Activated CD4-positive, alpha-beta memory T cell treated with anti-CD3 and anti-CD28 coated beads for 36 hours (primary cell): Measurements from ENCODE around the gene AMPH. TPM values are rescaled to one million over a fixed set of nuclear protein-coding genes. Genes with fewer than 3 reads are reported as not detected.
"Not testable (repeated sequence)": the region's sequence is repeated elsewhere in the genome, so short reads cannot be mapped to it uniquely, and the experiment has no call there.

Experiments
- CTCF ChIA-PET: fragments of 350-600 bp; sonication (Branson Sonifier 250); formaldehyde crosslinking; loops from one replicate; lab custom pipeline; 2021; ENCODE audit warnings: antibody characterized with exemption, inconsistent platforms; lab: Charles Lee
- POLR2A ChIA-PET: fragments of 350-600 bp; sonication (Branson Sonifier 250); formaldehyde crosslinking; loops from one replicate; lab custom pipeline; 2021; ENCODE audit warnings: antibody characterized with exemption; lab: Charles Lee
- DNase-seq: peaks from one replicate; pipeline ENCODE4 v3.0.0-alpha.2; 2020
- H3K27ac Mint-ChIP-seq: one replicate; pipeline ENCODE4 v1.8.0; 2021; ENCODE audit warnings: mixed read lengths
- H3K27me3 Mint-ChIP-seq: one replicate; pipeline ENCODE4 v1.8.0; 2021; ENCODE audit warnings: mixed read lengths
- H3K36me3 Mint-ChIP-seq: one replicate; pipeline ENCODE4 v1.8.0; 2021; ENCODE audit warnings: mixed read lengths
- H3K4me1 Mint-ChIP-seq: one replicate; pipeline ENCODE4 v1.8.0; 2021; ENCODE audit warnings: low read depth, mixed read lengths
- H3K4me3 Mint-ChIP-seq: one replicate; pipeline ENCODE4 v1.8.0; 2021; ENCODE audit warnings: mild to moderate bottlenecking, mixed read lengths
- H3K9me3 Mint-ChIP-seq: one replicate; pipeline ENCODE4 v1.8.0; 2021; ENCODE audit warnings: mixed read lengths
- intact Hi-C: fragments of 100-400 bp; cut with micrococcal nuclease; formaldehyde crosslinking; loops from one replicate; pipeline ENCODE4 v1.15.1; 2023
- total RNA-seq, 2 experiments: library from RNA; stranded (reverse); gene quantifications; one replicate each; pipeline ENCODE4 v1.2.3, GENCODE V29; 2021

AMPH gene
- total RNA-seq, 2 experiments from 2014 or later, result not detected

GRCh38 chr7:38358273-38358831 is 272.8 kb downstream of the AMPH start:
- H3K9me3 Mint-ChIP-seq, H3K27me3 Mint-ChIP-seq, H3K36me3 Mint-ChIP-seq: not testable (repeated sequence)
- Mint-ChIP-seq H3K27ac (peak overlapping the region; percentile 99), H3K4me1 (peaks cover 45% of the 10 kb centered on the region), H3K4me3 (peak overlapping the region; percentile 88)
- peak; percentile 72 for DNase-seq
- ChIA-PET POLR2A (interaction anchor here (0.7 to 1.3 kb wide), 2 partner anchors 9 kb away, joined by 3 read pairs; no protein-coding TSS in a partner anchor), CTCF (interaction anchor here (0.6 to 2.4 kb wide), 13 partner anchors 8 to 180 kb away, joined by 3 to 18 read pairs (median 5); partner anchors contain the start of gene STARD3NL)
- intact Hi-C loops, result loop anchor here (2.0 kb wide), 2 partner anchors 14 to 180 kb away; partner anchors contain the start of gene STARD3NL

GRCh38 chr7:38354271-38354851 is 276.8 kb downstream of the AMPH start:
- POLR2A ChIA-PET, H3K36me3 Mint-ChIP-seq, H3K27me3 Mint-ChIP-seq, H3K9me3 Mint-ChIP-seq, intact Hi-C loops: not testable (repeated sequence)
- Mint-ChIP-seq H3K27ac (peak overlapping the region; percentile 88), H3K4me3 (peak overlapping the region; percentile 55), H3K4me1 (peaks cover 26% of the 10 kb centered on the region)
- CTCF ChIA-PET, result interaction anchor here (0.7 to 1.1 kb wide), 3 partner anchors 9 to 138 kb away, joined by 3 to 4 read pairs (median 4); no protein-coding TSS in a partner anchor
- DNase-seq, result peak; percentile 64

GRCh38 chr7:38353431-38353881 is 277.7 kb downstream of the AMPH start:
- CTCF ChIA-PET, intact Hi-C loops, H3K36me3 Mint-ChIP-seq, H3K27me3 Mint-ChIP-seq, H3K9me3 Mint-ChIP-seq, POLR2A ChIA-PET: not testable (repeated sequence)
- peak; percentile 52 for DNase-seq
- peak overlapping the region; percentile 55 for H3K4me3 Mint-ChIP-seq
- peak overlapping the region; percentile 88 for H3K27ac Mint-ChIP-seq
- H3K4me1 Mint-ChIP-seq, result peaks cover 22% of the 10 kb centered on the region

GRCh38 chr7:38351601-38352000 is 279.6 kb downstream of the AMPH start:
- Mint-ChIP-seq H3K36me3 (no peaks in the 10 kb centered on the region), H3K4me3 (peak overlapping the region; percentile 82), H3K27me3 (no peaks in the 10 kb centered on the region), H3K4me1 (peaks cover 15% of the 10 kb centered on the region), H3K9me3 (no peaks in the 10 kb centered on the region), H3K27ac (peak overlapping the region; percentile 86)
- ChIA-PET POLR2A (interaction anchor here (0.7 kb wide), 1 partner anchor 119 kb away, joined by 3 read pairs; no protein-coding TSS in a partner anchor), CTCF (no interaction called here)
- DNase-seq, result no peak
- intact Hi-C loops, result no loop called here

- H3K36me3 Mint-ChIP-seq, CTCF ChIA-PET, H3K9me3 Mint-ChIP-seq, intact Hi-C loops, H3K27me3 Mint-ChIP-seq, DNase-seq: not testable (repeated sequence)
- Mint-ChIP-seq H3K27ac (peak overlapping the region; percentile 86), H3K4me1 (peaks cover 18% of the 10 kb centered on the region), H3K4me3 (peak overlapping the region; percentile 82)
- POLR2A ChIA-PET, result interaction anchor here (0.7 kb wide), 1 partner anchor 118 kb away, joined by 3 read pairs; no protein-coding TSS in a partner anchor
Measured at GRCh38 chr7:38350777-38351176, 280.4 kb downstream of the AMPH start.

GRCh38 chr7:38349869-38350583 is 281.1 kb downstream of the AMPH start:
- DNase-seq, result peak; percentile 71
- peaks cover 22% of the 10 kb centered on the region for H3K4me1 Mint-ChIP-seq
- H3K36me3 Mint-ChIP-seq, POLR2A ChIA-PET, H3K9me3 Mint-ChIP-seq, H3K27me3 Mint-ChIP-seq, intact Hi-C loops: not testable (repeated sequence)
- CTCF ChIA-PET, result interaction anchor here (0.7 to 1.3 kb wide), 4 partner anchors 9 to 134 kb away, joined by 3 to 14 read pairs (median 6); no protein-coding TSS in a partner anchor
- H3K27ac Mint-ChIP-seq, result peak overlapping the region; percentile 91
- peak overlapping the region; percentile 82 for H3K4me3 Mint-ChIP-seq

GRCh38 chr7:38349126-38349795 is 281.9 kb downstream of the AMPH start:
- intact Hi-C loops, DNase-seq, H3K27me3 Mint-ChIP-seq, H3K9me3 Mint-ChIP-seq, H3K36me3 Mint-ChIP-seq: not testable (repeated sequence)
- Mint-ChIP-seq H3K4me3 (peak overlapping the region; percentile 82), H3K27ac (peak overlapping the region; percentile 91), H3K4me1 (peaks cover 26% of the 10 kb centered on the region)
- ChIA-PET CTCF (interaction anchor here (0.7 to 1.3 kb wide), 4 partner anchors 10 to 133 kb away, joined by 3 to 14 read pairs (median 6); no protein-coding TSS in a partner anchor), POLR2A (interaction anchor here (0.8 kb wide), 1 partner anchor 9 kb away, joined by 3 read pairs; no protein-coding TSS in a partner anchor)

- H3K27me3 Mint-ChIP-seq, H3K9me3 Mint-ChIP-seq, H3K36me3 Mint-ChIP-seq: not testable (repeated sequence)
- Mint-ChIP-seq H3K27ac (peak overlapping the region; percentile 70), H3K4me1 (peaks cover 38% of the 10 kb centered on the region), H3K4me3 (peak overlapping the region; percentile 47)
- POLR2A ChIA-PET, result interaction anchor here (0.9 kb wide), 1 partner anchor 10 kb away, joined by 3 read pairs; no protein-coding TSS in a partner anchor
- peak; percentile 76 for DNase-seq
- intact Hi-C loops, result loop anchor here (2.0 kb wide), 1 partner anchor 13 kb away; no protein-coding TSS in a partner anchor
- CTCF ChIA-PET, result interaction anchor here (0.7 to 3.4 kb wide), 22 partner anchors 9 to 236 kb away, joined by 3 to 51 read pairs (median 5); no protein-coding TSS in a partner anchor
Measured at GRCh38 chr7:38345299-38346172, 285.6 kb downstream of the AMPH start.

- peak overlapping the region; percentile 61 for H3K27ac Mint-ChIP-seq
- peaks cover 42% of the 10 kb centered on the region for H3K4me1 Mint-ChIP-seq
- not testable (repeated sequence) for DNase-seq, H3K36me3 Mint-ChIP-seq, H3K27me3 Mint-ChIP-seq, H3K9me3 Mint-ChIP-seq
- POLR2A ChIA-PET, result interaction anchor here (0.6 kb wide), 1 partner anchor 13 kb away, joined by 4 read pairs; no protein-coding TSS in a partner anchor
- intact Hi-C loops, result loop anchor here (2.0 kb wide), 1 partner anchor 14 kb away; no protein-coding TSS in a partner anchor
- CTCF ChIA-PET, result interaction anchor here (0.7 to 3.4 kb wide), 14 partner anchors 9 to 235 kb away, joined by 3 to 51 read pairs (median 6); no protein-coding TSS in a partner anchor
- peak overlapping the region; percentile 47 for H3K4me3 Mint-ChIP-seq
Measured at GRCh38 chr7:38344741-38345140, 286.4 kb downstream of the AMPH start.

GRCh38 chr7:38342135-38342534 is 289.0 kb downstream of the AMPH start:
- CTCF ChIA-PET, result interaction anchor here (0.6 to 2.1 kb wide), 3 partner anchors 19 to 232 kb away, joined by 3 to 8 read pairs (median 5); no protein-coding TSS in a partner anchor
- H3K27ac Mint-ChIP-seq, result peak overlapping the region; percentile 62
- DNase-seq, H3K9me3 Mint-ChIP-seq, H3K27me3 Mint-ChIP-seq, intact Hi-C loops, POLR2A ChIA-PET, H3K36me3 Mint-ChIP-seq: not testable (repeated sequence)
- H3K4me3 Mint-ChIP-seq, result peak overlapping the region; percentile 46
- peaks cover 49% of the 10 kb centered on the region for H3K4me1 Mint-ChIP-seq
